Lower lobe of right lung (tissue), 2 donors: ENCODE results near the gene SPATA24. TPM values are rescaled to one million over a fixed set of nuclear protein-coding genes. Genes with fewer than 3 reads are reported as not detected.
A peak's percentile ranks its signal among the peaks of the same experiment; 100 is the strongest.

Experiments
- ATAC-seq, 2 donors: fragments of 200-7000 bp; cut with Tn5 transposase; one replicate each; pipeline ENCODE4 v1.9.1; 2020 to 2022; ENCODE audit warnings: mild to moderate bottlenecking in 2 of 2, moderate library complexity in 2 of 2
- DNase-seq: peaks from one replicate; pipeline ENCODE4 v3.0.0-alpha.2; 2020
- H3K27ac ChIP-seq: fragments of 200-600 bp; one replicate; pipeline ENCODE4 v1.8.0; 2022
- H3K27me3 ChIP-seq: fragments of 200-600 bp; one replicate; pipeline ENCODE4 v1.8.0; 2022; ENCODE audit warnings: low read depth
- H3K36me3 ChIP-seq: fragments of 200-600 bp; one replicate; pipeline ENCODE4 v1.8.0; 2022; ENCODE audit warnings: mild to moderate bottlenecking
- H3K4me1 ChIP-seq: fragments of 200-600 bp; one replicate; pipeline ENCODE4 v1.8.0; 2022
- H3K4me3 ChIP-seq: fragments of 200-600 bp; one replicate; pipeline ENCODE4 v1.8.0; 2022; ENCODE audit warnings: mild to moderate bottlenecking
- H3K9me3 ChIP-seq: fragments of 200-600 bp; one replicate; pipeline ENCODE4 v1.8.0; 2022
- intact Hi-C: fragments of 100-400 bp; cut with DNase I; formaldehyde crosslinking; loops from one replicate; pipeline ENCODE4 v1.11.0; 2022
- total RNA-seq: library from RNA; stranded (reverse); fragmentation: NEBNext Ultra II Directional; extraction: Animal tissue kit (Norgen Biotek cat#: 25700); gene quantifications from one replicate; pipeline ENCODE4 v1.2.1, GENCODE V29; 2021
- TF ChIP-seq, protein P1 (sequence below): fragments of 200-600 bp; IDR thresholded peaks from one replicate; pipeline ENCODE4 v1.8.0; 2022; ENCODE audit warnings: antibody characterized with exemption, mild to moderate bottlenecking
- donor health status: DM: no; HTN: yes; CAD: no; lungs with severe emphysema.

SPATA24 gene
- total RNA-seq, 1 donor from 2014 or later: 3.5 TPM

DNA sequence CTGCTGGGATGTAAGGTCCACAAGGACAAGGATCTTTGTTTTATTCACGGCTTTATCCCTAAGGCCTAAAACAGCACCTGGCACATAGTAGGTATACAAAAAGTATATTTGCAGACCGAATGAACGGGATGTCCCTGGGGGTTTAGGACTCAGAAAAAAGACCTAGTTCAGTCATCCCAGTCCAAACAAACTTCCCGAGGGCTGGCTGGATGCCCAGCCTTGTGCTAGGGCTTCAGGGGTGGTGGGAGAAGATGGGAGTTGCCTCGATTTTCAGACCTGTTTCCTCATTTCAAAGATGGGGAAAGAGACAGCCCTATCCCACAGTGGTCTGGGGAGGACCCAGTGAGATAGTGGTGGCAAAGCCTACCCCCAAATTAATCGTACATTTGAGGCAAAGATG is 6.0 kb downstream of the SPATA24 start:
- no peaks in the 10 kb centered on the region for H3K9me3 ChIP-seq
- DNase-seq: no peak
- ATAC-seq: no peak
- intact Hi-C loops: no loop called here
- peaks cover 27% of the 10 kb centered on the region for H3K27me3 ChIP-seq
- TF ChIP-seq, protein P1, sequence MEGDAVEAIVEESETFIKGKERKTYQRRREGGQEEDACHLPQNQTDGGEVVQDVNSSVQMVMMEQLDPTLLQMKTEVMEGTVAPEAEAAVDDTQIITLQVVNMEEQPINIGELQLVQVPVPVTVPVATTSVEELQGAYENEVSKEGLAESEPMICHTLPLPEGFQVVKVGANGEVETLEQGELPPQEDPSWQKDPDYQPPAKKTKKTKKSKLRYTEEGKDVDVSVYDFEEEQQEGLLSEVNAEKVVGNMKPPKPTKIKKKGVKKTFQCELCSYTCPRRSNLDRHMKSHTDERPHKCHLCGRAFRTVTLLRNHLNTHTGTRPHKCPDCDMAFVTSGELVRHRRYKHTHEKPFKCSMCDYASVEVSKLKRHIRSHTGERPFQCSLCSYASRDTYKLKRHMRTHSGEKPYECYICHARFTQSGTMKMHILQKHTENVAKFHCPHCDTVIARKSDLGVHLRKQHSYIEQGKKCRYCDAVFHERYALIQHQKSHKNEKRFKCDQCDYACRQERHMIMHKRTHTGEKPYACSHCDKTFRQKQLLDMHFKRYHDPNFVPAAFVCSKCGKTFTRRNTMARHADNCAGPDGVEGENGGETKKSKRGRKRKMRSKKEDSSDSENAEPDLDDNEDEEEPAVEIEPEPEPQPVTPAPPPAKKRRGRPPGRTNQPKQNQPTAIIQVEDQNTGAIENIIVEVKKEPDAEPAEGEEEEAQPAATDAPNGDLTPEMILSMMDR: no peak
- no peak overlapping the region for H3K4me3 ChIP-seq
- H3K27ac ChIP-seq: no peak overlapping the region
- peaks cover 29% of the 10 kb centered on the region for H3K4me1 ChIP-seq
- no peaks in the 10 kb centered on the region for H3K36me3 ChIP-seq

DNA sequence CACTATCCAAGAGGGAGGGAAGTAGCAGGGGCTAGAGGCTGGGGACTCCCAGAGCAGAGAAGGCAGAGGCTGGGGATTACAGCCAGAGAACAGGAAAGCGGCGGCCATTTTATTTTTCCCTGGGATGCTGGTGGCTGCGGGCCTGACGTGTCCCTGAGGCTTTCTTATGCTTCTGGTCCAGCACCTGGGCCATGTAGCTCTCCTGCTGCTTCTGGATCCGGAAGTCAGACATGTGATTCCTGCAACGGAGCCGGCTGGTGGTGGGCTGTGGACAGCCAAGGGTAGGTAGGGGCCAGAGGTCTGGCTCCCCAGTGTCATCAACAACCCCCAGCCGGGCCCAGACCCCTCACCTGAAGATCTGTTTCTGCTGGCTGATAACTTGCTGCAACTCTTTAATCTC is 7.2 kb downstream of the SPATA24 start:
- H3K36me3 ChIP-seq: no peaks in the 10 kb centered on the region
- H3K4me1 ChIP-seq: peaks cover 31% of the 10 kb centered on the region
- no peak overlapping the region for H3K4me3 ChIP-seq
- TF ChIP-seq, protein P1: no peak
- no peak for DNase-seq
- H3K27me3 ChIP-seq: peaks cover 31% of the 10 kb centered on the region
- H3K9me3 ChIP-seq: no peaks in the 10 kb centered on the region
- H3K27ac ChIP-seq: no peak overlapping the region
- no peak for ATAC-seq
- intact Hi-C loops: no loop called here

DNA sequence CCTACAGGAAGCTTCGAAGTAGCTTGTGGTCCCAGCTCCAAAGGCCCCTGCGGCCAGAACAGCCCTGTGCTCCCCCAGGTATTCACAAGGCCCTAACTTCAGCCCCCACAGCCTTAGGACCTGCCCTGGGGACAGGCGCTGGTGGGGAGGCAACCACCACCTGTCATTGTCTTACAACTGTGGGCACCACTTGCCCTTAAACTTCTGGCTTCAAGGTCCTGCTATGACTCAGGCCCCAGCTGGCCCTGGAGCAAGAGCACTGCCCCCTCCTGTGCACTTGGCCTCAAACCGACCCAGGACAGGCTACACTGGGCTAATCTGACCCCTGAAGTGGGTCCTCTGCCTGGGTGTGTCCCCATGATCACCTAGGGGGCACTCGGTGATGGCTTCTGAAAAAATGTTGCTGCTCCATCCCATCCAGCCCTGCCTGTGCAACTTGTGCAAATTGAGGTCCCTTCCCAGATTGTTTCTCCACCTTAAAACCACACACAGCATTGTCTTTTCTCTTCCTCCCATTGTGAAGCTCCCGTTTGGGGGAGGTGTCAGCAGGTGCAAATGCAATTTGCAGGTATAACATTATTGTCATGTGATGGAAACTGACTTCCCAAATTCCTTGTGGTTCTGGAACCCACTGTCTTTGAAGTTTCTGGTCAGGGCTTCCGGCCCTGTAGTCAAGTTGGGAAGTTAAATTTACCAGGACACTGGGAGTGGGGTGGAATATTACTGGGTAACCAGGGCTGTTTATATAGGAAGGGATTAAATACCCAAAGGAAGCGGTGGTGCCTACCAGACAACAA is 7.8 kb downstream of the SPATA24 start:
- ATAC-seq: no peak
- no peak for DNase-seq
- no peak overlapping the region for H3K4me3 ChIP-seq
- intact Hi-C loops: no loop called here
- peaks cover 35% of the 10 kb centered on the region for H3K4me1 ChIP-seq
- TF ChIP-seq, protein P1: no peak
- peaks cover 31% of the 10 kb centered on the region for H3K27me3 ChIP-seq
- no peak overlapping the region for H3K27ac ChIP-seq
- no peaks in the 10 kb centered on the region for H3K9me3 ChIP-seq
- H3K36me3 ChIP-seq: no peaks in the 10 kb centered on the region

DNA sequence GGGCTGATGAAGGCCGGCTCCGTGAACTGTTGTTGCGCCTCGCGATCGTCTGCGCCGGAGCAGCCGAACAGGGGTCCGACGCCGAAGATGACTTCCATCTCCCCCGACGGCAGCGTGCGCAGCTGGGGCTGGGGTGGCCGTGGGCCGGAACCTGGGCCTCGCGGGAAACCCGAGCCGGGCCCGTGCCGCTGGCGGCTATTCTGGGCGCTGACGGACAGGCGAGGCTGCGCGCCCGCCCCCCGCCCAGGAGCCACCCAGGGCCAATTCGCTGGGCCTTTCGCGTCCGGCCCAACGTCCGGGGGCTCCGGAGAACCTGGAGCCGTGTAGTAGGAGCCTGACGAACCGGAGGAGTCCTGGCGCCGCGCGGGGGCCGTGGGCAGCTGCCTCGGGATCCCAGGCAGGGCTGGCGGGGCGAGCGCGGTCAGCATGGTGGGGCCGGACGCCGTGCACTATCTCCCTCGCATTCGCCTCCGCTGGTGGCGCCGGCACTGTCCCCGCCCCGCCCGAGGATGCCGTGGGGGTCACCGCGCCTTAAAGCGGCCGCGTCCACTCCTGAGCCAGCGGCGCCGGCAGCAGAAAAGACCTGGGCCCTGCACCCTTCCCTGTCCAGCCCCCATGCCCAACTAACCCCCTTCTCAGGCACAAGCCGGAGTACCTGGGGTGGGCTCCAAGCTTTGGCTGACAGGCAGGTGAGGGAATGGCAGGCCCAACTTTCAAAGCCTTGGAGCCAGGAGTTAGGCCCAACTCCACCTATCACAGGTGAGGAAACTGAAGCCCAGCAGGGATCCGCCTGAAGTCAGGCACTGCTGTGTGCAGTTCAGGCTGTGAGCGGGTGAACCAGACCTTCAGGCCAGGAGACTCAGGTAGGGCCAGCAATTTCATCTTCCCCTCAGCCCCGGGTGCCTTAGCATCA is 9.0 kb downstream of the SPATA24 start, which contains the start of gene PROB1:
Gene PROB1, minus strand, starts transcription at position 451 of the 913 bp plus-strand sequence. Its CDS starts 23 bp downstream, at position 428.
- peak within 1 kb of the TSS; percentile 11 for H3K27ac ChIP-seq
- peak within 1 kb of the TSS; percentile 65 for H3K4me3 ChIP-seq
- peaks cover 35% of the 10 kb centered on the region for H3K4me1 ChIP-seq
- TF ChIP-seq, protein P1: no peak
- no peaks in the 10 kb centered on the region for H3K36me3 ChIP-seq
- ATAC-seq (peak in 1 of 2 donors; percentile 5), DNase-seq (no peak)
- H3K9me3 ChIP-seq: no peaks in the 10 kb centered on the region
- peaks cover 31% of the 10 kb centered on the region for H3K27me3 ChIP-seq
- intact Hi-C loops: no loop called here

DNA sequence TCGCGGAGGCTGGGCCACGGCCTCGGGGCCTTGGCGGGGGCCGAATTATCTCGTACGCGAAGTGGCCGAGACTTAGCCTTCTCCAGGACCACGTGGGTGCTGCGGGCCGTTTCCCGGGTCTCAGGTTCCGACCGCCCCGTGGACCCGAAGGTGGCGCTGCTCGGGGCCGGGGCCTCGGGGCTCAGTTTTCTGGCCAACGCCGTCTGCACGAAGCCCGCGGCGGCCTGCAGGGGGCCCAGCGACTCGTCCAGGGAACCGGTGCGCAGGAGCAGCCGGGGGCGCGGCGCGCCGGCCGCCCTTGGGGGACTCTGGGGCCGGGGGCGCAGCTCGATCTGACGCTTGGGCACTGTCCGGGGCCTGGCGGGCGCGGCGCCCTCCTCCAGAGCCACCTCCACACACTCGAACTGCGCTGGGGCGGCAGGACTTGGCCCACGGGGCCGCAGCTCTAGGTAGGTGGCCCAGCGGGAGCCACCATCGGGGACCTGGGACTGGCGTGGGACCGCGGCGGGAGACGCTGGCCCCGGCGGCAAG is 9.7 kb downstream of the SPATA24 start:
- Histone ChIP-seq H3K4me1 (peaks cover 35% of the 10 kb centered on the region), H3K4me3 (peak overlapping the region; percentile 65), H3K36me3 (no peaks in the 10 kb centered on the region), H3K27me3 (peaks cover 31% of the 10 kb centered on the region), H3K9me3 (no peaks in the 10 kb centered on the region), H3K27ac (peak overlapping the region; percentile 11)
- TF ChIP-seq, protein P1: peak; percentile 42
- peak; percentile 32 to 60 for ATAC-seq
- no peak for DNase-seq
- intact Hi-C loops: no loop called here
